HG03521 (cell line): ENCODE results near the gene POLD2.
A peak's percentile ranks its signal among the peaks of the same experiment; 100 is the strongest.

Experiments used
- ATAC-seq: cut with Tn5 transposase; IDR thresholded peaks from one replicate; pipeline ENCODE4 v1.9.1; 2021; ENCODE audit warnings: mild to moderate bottlenecking, moderate library complexity; ENCODE audit not compliant: unreplicated experiment

POLD2 gene

DNA sequence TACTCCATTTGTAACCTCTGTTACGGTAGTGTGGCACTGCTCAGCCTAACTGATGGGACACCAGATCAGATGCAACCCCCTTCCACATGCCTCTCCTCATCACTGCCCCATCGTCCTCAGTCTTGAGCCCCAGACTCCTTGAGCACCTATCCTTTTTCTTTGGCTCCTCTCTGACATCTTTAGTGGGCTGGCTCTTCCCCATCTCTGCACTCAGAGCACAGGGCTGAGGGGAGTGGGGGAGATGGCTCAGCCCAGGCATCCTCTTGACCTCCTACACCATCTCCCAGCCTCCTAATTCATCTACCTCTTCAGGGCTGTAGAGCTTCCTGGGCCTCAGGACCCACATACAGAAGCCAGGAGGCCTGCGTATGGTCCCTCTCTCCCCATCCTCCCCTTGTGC, 39.6 kb downstream of the POLD2 start:
- ATAC-seq = no peak

DNA sequence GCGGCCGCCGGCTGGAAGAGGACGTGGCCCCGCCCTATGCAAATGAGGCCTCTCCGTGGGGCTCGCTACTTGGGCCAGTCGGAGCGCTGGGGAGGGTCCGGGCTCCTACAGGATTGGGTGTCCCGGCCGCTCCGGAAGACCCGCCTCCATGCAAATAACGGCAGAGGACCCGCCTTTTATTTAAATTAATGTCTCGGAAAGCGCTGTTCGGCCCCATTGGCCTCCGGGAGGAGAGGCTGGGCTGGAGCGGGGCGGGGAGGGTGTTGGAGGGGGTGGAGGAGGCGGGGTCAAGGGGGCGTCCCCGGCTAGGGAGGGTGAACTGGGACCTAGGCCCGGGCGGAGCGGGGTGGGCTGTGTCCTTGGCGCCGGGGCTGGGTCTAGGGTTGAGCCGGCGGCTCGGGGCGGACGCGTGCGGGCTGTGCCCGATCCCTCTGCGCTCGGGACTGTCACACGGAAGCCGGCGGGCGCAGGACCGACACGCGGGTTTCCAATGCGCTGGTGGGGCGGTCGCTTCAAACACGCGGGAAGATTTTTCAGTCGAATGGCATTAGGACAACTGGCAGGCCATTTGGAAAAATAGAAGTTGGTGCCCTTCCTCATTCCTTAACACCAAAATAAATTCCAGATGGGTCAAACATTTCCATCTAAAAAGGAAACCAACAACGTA, 40.7 kb downstream of the POLD2 start:
- ATAC-seq = peak; percentile 92

DNA sequence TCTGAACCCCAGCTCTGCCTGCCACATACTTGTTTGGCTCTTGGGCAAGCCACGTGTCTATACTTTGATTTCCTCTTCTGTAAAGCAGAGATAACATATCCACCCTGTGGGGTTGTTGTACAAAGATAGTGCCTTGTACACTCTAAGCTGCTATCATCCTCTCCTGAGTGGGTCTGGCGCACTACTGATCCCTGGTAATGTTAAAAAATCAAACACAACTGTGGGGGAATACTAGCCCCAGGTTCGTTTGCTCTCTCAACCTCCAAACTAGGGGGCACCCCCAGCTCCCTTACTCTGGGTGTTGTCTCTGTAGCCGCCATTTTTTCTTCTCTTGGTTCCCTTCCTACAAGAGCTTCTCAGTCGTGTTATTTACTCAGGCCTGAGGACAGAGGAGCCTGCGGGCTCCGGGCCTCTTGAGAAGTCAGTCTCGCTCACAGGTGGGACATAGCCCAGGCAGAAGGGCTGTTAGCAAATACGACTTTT, 42.0 kb downstream of the POLD2 start:
- ATAC-seq = no peak

DNA sequence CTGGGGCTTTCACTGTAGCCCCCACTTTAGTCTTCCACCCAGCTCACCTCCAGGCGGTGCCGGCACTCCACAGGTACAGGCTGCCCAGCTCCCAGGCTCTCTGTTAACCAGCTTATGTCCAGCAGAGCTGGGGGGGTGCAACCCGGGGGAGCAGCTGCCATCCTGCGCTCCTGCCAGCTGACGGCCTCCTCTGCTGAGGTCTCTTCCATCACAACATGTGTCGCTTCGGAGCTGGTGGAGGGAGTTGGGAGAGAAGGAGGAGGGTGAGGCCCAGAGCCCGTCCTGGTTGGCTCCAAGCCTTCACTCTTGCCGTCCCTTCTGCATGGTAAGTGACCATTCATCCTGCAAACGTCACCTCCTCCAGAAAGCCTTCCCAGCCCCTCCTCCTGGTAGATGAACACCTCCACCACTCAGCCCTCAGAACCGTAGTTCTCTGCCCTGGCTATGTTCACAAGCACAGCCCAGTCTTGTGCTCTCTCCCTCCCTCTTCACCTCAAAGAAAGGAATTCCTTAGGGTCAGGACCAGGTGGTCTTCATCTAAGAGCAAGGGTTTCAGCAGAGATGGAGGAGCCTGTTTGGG, 42.6 kb downstream of the POLD2 start:
- ATAC-seq = no peak

DNA sequence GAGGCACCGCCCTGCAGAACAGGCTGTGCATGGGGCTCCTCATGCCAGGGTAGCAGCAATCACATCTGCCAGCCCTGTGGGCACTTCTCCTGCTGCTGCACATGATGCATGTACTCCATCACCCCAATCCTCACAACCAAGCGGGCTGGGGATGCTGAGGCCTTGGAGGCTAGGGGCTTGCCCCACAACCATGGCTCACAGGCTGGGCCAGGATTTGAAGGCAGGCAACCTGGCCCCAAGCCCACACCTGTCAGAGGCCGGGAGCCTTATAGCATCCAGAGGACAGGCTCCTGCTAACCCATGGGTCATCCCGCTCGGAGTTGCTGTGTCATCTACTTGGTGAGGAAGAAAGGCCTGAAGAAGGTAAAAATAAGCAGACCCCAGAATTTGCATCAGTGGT, 43.2 kb downstream of the POLD2 start:
- ATAC-seq = no peak

DNA sequence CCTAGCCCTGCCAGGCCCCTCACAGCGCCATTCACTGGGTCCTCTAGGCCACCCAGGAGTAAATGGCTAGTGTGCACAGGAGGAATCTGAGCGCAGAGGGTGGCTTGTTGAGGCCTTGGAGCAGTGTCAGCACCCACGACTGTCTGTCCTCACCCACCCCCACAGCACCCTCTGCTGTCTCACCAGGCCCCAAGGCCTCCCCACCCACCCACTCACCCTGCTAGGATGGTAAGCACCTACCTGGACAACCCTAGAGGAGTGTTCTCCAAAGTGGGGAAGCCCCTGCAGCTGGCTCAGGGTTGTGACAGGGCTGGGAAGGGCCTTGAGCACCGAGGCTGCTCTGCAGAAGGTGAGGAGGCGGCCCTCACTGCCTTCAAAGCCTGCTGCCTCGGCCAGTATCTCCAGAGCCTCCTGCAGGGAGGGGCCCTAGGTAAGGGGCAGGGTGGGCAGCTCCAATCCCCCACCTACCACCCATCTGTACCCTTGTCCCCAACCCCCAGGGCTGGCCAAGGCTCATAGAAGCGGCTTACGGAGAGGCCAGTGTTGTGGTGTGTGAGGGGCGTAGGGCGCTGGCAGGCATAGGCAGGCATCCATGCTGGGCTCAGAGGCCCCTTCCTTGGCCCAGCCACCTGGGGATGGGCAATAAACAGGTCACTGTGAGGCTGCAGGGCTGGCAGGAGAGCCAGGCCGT, 43.9 kb downstream of the POLD2 start:
- no peak for ATAC-seq

DNA sequence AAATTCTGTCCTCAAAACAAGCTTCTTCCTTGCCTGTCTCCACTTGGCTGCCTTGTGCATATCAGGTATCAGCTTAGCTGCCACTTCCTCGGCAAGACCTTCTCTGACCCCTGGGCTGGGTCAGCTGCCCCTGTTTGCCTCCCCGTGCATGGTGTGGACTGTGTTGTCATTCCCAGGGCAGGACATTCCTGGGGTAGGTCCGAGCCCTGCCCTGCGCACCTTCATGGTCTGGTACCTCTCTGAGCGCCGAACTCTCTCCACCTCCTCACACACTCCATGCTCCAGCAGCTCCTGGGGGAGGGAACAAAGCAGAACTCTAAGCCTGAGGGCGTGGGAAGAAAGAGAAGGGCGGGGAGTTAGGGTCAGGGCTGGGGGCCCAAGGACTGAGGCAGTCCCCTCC, 44.8 kb downstream of the POLD2 start:
- no peak for ATAC-seq

DNA sequence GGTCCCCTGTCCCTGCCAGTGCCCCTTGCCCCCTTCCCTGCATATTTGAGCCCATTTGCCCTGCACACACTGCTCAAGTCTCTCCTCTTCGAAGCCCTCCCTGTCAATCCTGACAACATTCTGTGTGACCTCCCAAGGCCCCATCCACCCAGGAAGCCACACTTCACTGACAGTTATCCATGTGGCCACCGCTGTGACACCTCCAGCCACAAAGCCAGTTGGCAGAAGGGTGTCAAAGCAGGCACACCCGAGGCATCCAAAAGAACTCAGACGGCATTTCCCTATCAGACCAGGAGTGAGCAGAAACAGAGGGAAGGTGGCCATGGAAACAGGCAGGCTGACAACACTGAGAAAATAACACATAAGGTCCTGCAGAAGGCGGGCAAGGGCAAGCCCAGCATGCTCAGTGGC, 45.7 kb downstream of the POLD2 start:
- ATAC-seq = no peak

DNA sequence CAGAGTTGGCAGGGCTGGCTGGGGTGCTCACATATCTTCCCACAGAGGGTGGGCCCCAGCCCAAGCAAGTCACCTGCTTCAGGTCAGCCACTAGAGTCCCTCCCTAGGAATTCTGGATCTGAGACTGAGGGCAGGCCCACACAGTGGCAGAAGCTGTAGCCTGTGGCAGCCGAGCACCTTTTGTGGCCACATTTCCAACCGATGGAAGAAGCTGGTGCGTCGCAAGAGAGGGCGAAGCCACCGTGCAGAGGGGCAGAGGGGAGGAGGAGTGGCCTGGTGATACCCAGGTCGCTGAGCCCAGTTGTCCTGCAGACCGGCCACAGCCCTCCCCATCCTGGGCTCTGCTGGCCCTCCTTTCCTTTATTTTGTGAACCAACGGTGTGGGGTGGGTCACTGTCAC, 46.3 kb downstream of the POLD2 start:
- no peak for ATAC-seq

DNA sequence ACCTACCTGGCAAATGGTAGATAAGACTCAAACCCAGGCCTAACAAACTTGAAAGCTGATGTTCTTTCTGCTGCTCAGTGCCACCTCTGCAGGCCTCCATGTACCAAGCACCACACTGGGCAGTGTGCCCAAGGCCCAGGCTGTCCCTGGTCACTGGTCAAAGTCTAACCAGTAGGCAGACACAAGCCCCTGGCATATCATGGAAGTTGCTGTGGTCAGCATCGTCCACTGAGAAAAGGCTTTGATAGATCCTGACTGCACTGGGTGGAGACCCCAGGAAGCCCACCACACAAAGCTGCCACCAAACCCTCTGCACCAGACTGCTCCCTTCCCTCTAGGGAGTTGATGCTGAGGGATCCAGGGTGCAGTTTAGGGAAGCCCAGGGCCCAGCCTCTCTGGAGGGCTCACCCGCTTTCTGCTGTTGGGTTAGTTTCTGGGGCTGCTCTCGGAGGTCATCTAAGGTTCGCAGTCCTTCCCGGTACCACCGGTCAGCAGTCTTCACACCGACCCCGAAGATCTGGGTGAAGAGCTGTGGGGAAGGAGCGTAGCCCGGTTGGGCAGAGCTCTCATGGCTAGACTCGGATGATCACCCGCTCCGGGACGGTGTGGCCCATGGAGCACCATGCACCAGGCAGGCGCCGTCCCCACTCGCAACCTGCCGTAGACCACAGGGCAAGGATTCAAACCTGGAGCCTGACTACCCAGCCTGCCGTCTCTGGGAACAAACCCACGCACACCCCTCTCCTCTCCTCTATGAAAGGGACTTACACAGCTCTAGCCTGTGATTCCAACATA, 47.0 kb downstream of the POLD2 start:
- ATAC-seq = no peak

DNA sequence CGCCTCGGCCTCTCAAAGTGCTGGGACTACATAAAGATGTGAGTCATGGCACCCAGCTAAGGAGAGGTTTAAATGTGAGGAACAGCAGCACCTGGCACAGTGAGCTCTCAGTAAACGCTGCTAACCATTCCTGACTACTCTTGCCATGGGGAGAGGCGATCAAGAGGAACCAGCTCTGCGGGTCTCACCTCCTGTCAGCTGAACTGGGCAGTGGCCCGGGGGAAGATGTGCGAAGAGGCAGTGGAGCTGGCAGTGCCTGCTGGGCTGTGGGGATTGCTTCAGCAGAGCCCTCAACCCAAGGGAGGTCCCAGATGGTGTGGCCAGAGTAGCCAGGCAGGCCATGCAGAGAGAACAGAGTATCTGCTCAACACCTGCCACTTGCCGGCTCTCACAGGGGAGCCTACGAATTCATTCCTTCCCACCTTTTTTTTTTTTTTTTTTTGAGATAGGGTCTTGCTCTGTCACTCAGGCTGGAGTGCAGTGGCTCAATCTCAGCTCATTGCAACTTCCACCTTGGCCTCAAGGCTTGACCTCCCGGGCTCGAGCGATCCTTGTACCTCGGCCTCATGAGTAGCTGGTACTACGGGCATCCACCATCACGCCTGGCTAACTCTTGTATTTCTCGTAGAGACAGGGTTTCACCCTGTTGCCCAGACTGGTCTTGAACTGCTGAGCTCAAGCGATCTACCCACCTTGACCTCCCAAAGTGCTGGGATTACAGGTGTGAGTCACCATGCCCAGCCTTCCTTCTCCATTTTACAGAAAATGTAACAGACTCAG, 47.9 kb downstream of the POLD2 start:
- ATAC-seq = no peak

DNA sequence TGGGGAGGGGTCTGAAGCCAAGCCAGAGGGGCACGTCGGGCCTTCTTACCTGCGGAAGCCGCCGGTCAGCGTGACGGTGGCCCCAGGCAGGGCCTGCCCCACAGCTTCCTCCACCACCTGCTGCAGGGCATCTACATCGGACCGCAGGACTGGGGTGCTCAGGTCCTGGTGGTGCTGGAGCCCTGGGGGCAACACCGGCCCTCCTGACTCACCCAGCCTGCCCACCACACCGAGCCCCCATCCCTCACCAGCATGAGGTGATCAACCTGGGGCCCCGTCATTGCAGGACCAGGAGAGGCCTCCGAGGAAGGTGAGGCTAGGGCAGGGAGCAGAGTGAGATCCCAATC, 49.0 kb downstream of the POLD2 start:
- no peak for ATAC-seq

DNA sequence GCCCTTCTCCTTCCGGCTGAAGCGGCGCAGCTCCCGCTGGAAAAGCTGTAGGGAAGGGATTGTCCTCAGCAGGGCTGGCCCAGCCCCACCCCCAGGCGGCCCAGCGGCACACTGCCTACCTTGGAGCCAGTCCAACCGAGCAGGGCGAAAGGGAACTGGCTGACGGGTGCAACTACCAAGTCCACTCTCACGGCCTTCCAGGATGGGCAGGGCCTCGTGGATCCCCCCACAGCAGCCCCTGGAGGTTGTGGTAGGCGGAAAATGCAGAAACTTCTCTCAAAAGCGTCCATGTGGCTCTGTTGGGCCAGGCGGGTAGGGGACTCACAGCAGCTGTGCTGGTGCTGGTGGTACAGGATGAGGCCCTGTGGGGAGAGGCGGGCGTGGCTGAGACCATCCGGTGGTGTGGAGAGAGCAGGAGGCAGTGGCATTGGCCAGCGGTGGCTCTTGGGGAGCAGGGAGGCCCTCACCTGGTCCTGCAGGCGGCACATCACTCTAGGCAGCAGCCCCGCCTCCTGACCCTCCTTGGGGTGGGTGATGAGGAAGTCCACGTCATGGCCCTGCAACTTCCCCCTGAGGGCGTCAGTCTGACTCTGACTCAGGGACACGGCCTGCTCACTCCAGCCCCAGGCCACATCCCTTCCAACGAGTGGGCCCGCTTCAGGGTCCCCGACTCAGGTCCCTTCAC, 49.5 kb downstream of the POLD2 start:
- no peak for ATAC-seq

DNA sequence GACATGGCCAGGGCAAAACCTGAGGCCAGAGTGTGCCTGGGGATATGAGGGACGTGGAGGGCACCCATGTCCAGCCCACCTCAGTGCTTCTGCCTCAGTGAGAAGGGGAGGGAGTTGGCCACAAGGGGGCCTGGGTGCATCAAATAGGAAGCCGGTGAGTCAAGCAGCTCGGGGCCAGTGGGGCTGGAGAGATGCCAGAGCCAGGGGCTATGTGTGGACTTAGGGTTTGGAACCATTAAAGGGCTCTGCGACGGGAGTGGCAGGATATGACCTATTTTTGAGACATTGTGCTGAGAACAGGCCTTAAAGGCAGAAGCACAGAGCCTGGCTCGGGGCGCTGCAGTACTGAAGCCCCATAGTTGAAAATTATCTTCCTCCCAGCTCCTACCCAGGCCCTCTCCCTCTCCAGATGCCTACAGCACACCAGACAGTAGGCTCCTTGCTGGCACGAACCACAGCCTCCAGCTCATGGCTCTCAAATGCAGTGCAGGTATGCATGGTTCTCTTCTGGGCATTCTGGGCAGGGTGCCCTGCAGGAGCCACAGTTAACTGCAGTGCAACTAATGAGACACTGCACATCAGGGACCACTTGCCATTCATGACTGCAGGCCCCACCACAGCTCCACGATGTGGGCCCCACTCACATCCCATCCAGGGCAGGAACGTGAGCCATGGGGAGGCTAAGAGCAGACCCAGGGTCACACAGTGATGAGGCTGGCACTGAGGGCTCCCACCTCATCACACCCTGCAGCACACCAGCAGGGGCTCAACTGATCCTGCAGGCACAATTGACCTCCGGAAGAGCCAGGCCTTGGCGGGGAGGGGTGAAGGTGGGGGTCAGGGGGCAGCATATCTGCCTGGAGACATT, 50.8 kb downstream of the POLD2 start:
- no peak for ATAC-seq

DNA sequence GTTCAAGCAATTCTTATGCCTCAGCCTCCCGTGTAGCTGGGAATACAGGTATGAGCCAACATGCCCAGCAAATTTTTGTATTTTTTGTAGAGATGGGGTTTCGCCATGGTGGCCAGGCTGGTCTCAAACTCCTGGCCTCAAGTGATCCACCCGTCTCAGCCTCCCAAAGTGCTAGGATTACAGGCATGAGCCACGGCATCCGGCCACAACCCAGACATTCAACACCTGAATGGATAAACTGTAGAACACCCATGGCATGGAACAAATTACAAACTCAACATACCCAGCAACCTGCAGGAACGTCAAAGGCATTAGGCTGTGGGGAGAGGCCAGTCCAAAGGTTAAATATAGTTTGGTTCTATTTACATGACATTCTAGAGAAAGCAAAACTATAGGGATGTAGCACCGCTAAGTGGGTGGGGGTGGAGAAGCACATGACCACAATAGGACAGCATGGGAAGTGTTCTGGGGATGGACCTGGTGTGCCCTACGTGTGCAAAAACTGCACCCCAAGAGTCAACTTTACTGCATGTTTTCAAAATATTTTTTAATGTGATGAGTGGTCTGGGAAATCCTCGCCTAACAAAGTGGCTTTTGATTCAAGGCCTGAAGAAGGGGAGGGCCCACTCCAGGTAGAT, 51.5 kb downstream of the POLD2 start:
- ATAC-seq = no peak

DNA sequence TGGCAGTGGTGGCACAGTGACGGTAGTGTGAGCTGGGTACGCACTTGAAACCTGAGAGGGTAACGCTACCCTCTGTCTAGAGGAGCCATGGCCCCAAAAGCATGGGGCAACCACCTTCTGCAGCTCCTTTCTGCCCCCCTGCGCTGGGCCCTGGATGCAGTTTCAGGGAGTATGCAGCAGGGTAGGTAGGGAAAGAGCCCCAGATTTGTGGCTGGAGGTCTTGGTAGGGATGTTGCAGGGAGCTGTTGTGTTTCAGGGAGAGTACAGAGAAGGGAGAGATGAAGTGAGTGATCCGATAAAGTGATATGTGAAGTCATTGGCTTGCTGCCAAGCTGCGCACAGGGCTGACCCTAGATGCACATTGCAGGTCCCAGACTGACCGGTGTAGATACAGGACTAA, 55.3 kb downstream of the POLD2 start:
- ATAC-seq = no peak

DNA sequence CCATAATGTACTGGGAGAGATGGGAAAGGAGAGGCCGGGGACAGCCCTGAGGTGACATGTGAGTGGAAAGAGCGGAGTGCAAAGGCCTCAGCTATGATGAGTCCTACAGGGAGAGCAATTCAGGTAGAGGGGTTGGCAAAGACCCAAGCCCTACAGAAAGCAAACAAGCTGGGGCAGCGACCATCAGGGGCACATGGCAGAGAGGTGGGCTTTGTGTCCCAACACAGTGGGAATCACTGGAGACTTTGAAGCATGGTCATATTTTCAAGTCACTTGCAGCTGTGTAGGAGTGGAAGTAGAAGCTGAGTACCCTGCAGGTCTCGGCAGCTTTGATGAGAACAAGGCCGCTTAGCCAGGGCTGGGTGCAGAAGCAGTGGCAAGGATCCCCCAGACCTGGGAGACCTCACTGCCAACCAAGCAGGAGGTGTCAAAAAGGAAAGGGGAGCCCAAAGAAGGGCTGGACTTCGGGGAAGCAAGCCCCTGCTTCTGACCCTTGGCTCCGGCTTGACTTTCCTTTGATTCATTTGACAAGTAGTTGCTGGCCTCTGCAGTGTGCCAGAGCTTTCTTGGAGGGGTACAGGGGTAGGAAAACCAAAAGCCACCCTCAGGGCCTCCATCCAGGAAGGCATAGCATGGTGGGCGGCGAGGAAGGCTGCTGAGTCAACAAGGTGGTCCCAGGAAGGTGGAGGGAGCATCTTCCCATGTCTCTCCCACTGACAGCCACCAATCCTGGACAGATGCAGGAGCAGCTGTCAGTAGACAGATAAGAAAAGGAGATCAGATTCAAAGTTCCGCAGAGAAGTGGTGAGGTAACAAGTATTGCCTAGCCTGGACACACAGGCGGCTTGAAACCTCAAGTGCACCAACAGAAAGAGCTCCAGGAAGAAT, 56.0 kb downstream of the POLD2 start:
- ATAC-seq = no peak

DNA sequence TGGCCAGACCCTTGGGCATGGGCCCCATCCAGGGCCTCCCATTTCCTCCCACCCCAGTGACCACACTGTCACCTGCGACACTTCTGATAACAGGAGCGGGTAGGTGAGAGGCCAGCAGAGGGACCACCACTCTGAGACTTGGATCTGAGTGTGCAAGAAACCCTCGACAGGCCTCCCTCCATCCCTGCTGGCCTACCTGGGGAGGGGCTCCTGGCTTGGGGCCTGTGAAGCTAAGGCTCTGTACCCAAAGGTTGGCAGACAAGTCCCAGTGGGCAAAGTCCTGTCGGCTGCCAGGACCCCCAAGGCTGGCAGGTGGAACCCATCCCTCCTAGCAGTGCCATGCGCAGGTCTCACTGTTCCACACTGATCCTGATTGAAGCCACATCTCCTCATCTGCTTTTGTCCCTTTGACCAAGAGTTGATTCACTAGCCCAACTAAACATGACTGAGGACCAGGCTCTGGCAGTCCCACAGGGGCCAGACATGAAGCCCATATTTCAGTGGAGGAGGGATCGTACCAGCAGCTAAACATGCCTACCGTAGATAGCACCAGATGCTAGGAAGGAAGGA, 56.8 kb downstream of the POLD2 start:
- no peak for ATAC-seq
